Large intestine (tissue), 3 donors: ENCODE results near the gene RPP38. TPM values are rescaled to one million over a fixed set of nuclear protein-coding genes. Genes with fewer than 3 reads are reported as not detected.
A peak's percentile ranks its signal among the peaks of the same experiment; 100 is the strongest.

Experiments
- DNase-seq, 2 donors: peaks; one replicate each; pipeline versions ENCODE4 v3.0.0 to v3.0.0-alpha.2; 2013
- H3K27ac ChIP-seq: one replicate; pipeline ENCODE4 v1.5.1; 2013; ENCODE audit warnings: low read length
- H3K27me3 ChIP-seq: 2 replicates; pipeline ENCODE4 v1.6.1; 2013; ENCODE audit warnings: low read length; ENCODE audit not compliant: control insufficient read depth, insufficient read depth
- H3K36me3 ChIP-seq: 2 replicates; pipeline ENCODE4 v1.6.1; 2013; ENCODE audit warnings: low read length; ENCODE audit not compliant: control insufficient read depth, insufficient read depth
- H3K4me1 ChIP-seq: one replicate; pipeline ENCODE4 v1.6.1; 2013; ENCODE audit warnings: low read length; ENCODE audit not compliant: control insufficient read depth, insufficient read depth
- H3K4me3 ChIP-seq: one replicate; pipeline ENCODE4 v1.5.1; 2013; ENCODE audit warnings: low read length
- H3K9me3 ChIP-seq: one replicate; pipeline ENCODE4 v1.6.1; 2013; ENCODE audit warnings: mild to moderate bottlenecking, low read depth, low read length, moderate library complexity; ENCODE audit not compliant: control insufficient read depth
- WGBS: methylation state at CpG from one replicate; pipeline ENCODE4 v1.1.5; 2013; ENCODE audit warnings: low lambda C conversion rate; ENCODE audit not compliant: insufficient coverage; 5-methylcytosine and 5-hydroxymethylcytosine counted together
- polyA plus RNA-seq: library from polyadenylated mRNA; unstranded; fragments of 120-200 nt; gene quantifications from one replicate; pipeline ENCODE4 v1.2.1, GENCODE V29; 2013

Gene RPP38
- polyA plus RNA-seq, 1 donor, result 30.2 TPM

- Histone ChIP-seq H3K27me3 (no peaks in the 10 kb centered on the region), H3K4me1 (peaks cover 11% of the 10 kb centered on the region), H3K9me3 (no peaks in the 10 kb centered on the region), H3K4me3 (no peak overlapping the region), H3K27ac (no peak overlapping the region), H3K36me3 (peaks cover 61% of the 10 kb centered on the region)
- no CpG with 5 or more reads among the region's 9 CpGs for WGBS
- no peak for DNase-seq
These were observed 6.4 kb downstream of the RPP38 start for GRCh38 chr10:15103513-15103912.

- no peaks in the 10 kb centered on the region for H3K9me3 ChIP-seq
- no CpG with 5 or more reads among the region's 8 CpGs for WGBS
- H3K27ac ChIP-seq, result no peak overlapping the region
- peak; percentile 58 to 71 for DNase-seq
- no peak overlapping the region for H3K4me3 ChIP-seq
- H3K4me1 ChIP-seq, result no peaks in the 10 kb centered on the region
- no peaks in the 10 kb centered on the region for H3K27me3 ChIP-seq
- peaks cover 65% of the 10 kb centered on the region for H3K36me3 ChIP-seq
These were observed 9.3 kb downstream of the RPP38 start for GRCh38 chr10:15106352-15107013.

GRCh38 chr10:15112657-15113056 lies 15.5 kb downstream of the RPP38 start:
- Histone ChIP-seq H3K4me1 (no peaks in the 10 kb centered on the region), H3K27ac (no peak overlapping the region), H3K4me3 (no peak overlapping the region), H3K36me3 (peaks cover 38% of the 10 kb centered on the region), H3K9me3 (no peaks in the 10 kb centered on the region), H3K27me3 (no peaks in the 10 kb centered on the region)
- DNase-seq, result no peak
- 100% methylated on average over 1 of the region's 13 CpGs for WGBS

- peaks cover 43% of the 10 kb centered on the region for H3K36me3 ChIP-seq
- H3K27me3 ChIP-seq, result no peaks in the 10 kb centered on the region
- no peak overlapping the region for H3K27ac ChIP-seq
- no peaks in the 10 kb centered on the region for H3K9me3 ChIP-seq
- no peak overlapping the region for H3K4me3 ChIP-seq
- H3K4me1 ChIP-seq, result no peaks in the 10 kb centered on the region
- no peak for DNase-seq
- no CpG with 5 or more reads among the region's 4 CpGs for WGBS
These were observed 16.6 kb downstream of the RPP38 start for GRCh38 chr10:15113766-15114165.

GRCh38 chr10:15116225-15116624 lies 19.1 kb downstream of the RPP38 start:
- peaks cover 49% of the 10 kb centered on the region for H3K36me3 ChIP-seq
- WGBS, result 100% methylated on average over 5 of the region's 5 CpGs
- no peaks in the 10 kb centered on the region for H3K27me3 ChIP-seq

GRCh38 chr10:15118615-15119014 lies 21.5 kb downstream of the RPP38 start:
- H3K4me1 ChIP-seq, result no peaks in the 10 kb centered on the region
- H3K27ac ChIP-seq, result no peak overlapping the region
- H3K4me3 ChIP-seq, result no peak overlapping the region
- H3K27me3 ChIP-seq, result no peaks in the 10 kb centered on the region
- H3K36me3 ChIP-seq, result peaks cover 39% of the 10 kb centered on the region
- no peak for DNase-seq
- 100% methylated on average over 1 of the region's 1 CpG for WGBS
- H3K9me3 ChIP-seq, result no peaks in the 10 kb centered on the region

More at GRCh38 chr10:15116225-15116624, 19.1 kb downstream of the RPP38 start:
- H3K9me3 ChIP-seq, result no peaks in the 10 kb centered on the region
- H3K27ac ChIP-seq, result no peak overlapping the region
- no peak for DNase-seq
- no peak overlapping the region for H3K4me3 ChIP-seq
- no peaks in the 10 kb centered on the region for H3K4me1 ChIP-seq

- Histone ChIP-seq H3K27ac (no peak overlapping the region), H3K9me3 (no peaks in the 10 kb centered on the region), H3K27me3 (no peaks in the 10 kb centered on the region), H3K4me3 (no peak overlapping the region), H3K36me3 (peaks cover 41% of the 10 kb centered on the region), H3K4me1 (no peaks in the 10 kb centered on the region)
- no peak for DNase-seq
- 100% methylated on average over 1 of the region's 5 CpGs for WGBS
These were observed 23.4 kb downstream of the RPP38 start for GRCh38 chr10:15120523-15120922.

- Histone ChIP-seq H3K27me3 (no peaks in the 10 kb centered on the region), H3K27ac (no peak overlapping the region), H3K9me3 (no peaks in the 10 kb centered on the region), H3K4me3 (no peak overlapping the region), H3K36me3 (peaks cover 49% of the 10 kb centered on the region), H3K4me1 (no peaks in the 10 kb centered on the region)
- no CpG with 5 or more reads among the region's 1 CpG for WGBS
- no peak for DNase-seq
These were observed 24.6 kb downstream of the RPP38 start for GRCh38 chr10:15121707-15122106.

GRCh38 chr10:15122477-15123030 lies 25.4 kb downstream of the RPP38 start:
- H3K4me3 ChIP-seq, result no peak overlapping the region
- WGBS, result 93% methylated on average over 2 of the region's 9 CpGs
- peaks cover 45% of the 10 kb centered on the region for H3K36me3 ChIP-seq
- no peak overlapping the region for H3K27ac ChIP-seq
- no peak for DNase-seq
- no peaks in the 10 kb centered on the region for H3K27me3 ChIP-seq
- H3K4me1 ChIP-seq, result no peaks in the 10 kb centered on the region
- no peaks in the 10 kb centered on the region for H3K9me3 ChIP-seq

GRCh38 chr10:15123749-15124184 lies 26.6 kb downstream of the RPP38 start:
- WGBS, result no CpG with 5 or more reads among the region's 3 CpGs
- Histone ChIP-seq H3K9me3 (no peaks in the 10 kb centered on the region), H3K27ac (no peak overlapping the region), H3K36me3 (peaks cover 47% of the 10 kb centered on the region), H3K4me1 (no peaks in the 10 kb centered on the region), H3K4me3 (no peak overlapping the region), H3K27me3 (no peaks in the 10 kb centered on the region)
- DNase-seq, result no peak

- Histone ChIP-seq H3K27me3 (no peaks in the 10 kb centered on the region), H3K9me3 (no peaks in the 10 kb centered on the region), H3K4me3 (no peak overlapping the region), H3K27ac (no peak overlapping the region), H3K36me3 (peaks cover 42% of the 10 kb centered on the region), H3K4me1 (no peaks in the 10 kb centered on the region)
- no peak for DNase-seq
- WGBS, result 100% methylated on average over 1 of the region's 9 CpGs
These were observed 27.0 kb downstream of the RPP38 start for GRCh38 chr10:15124190-15124589.
